K562 (cell line): ENCODE data around the gene FAM184B. TPM values are rescaled to one million over a fixed set of nuclear protein-coding genes. Genes with fewer than 3 reads are reported as not detected.
A peak's percentile ranks its signal among the peaks of the same experiment; 100 is the strongest.

Experiments
- AFF1 ChIP-seq, 2 experiments: fragments of 450-650 bp; IDR thresholded peaks; 2 replicates each; pipeline ENCODE4 v1.6.1; 2018; ENCODE audit warnings: mild to moderate bottlenecking in 2 of 2, low read depth in 1 of 2; ENCODE audit not compliant: partially characterized antibody in 2 of 2
- ATF2 ChIP-seq: sonication (generic); formaldehyde crosslinking; IDR thresholded peaks from 2 replicates; pipeline ENCODE4 v1.8.1; 2022; ENCODE audit warnings: missing genetic modification reagents
- BCOR ChIP-seq: fragments of 450-650 bp; IDR thresholded peaks from 2 replicates; pipeline ENCODE4 v1.6.1; 2016
- CREB3L1 ChIP-seq: fragments of 450-650 bp; IDR thresholded peaks from 2 replicates; pipeline ENCODE4 v1.6.1; 2014; ENCODE audit warnings: low read depth, mild to moderate bottlenecking, moderate library complexity, borderline replicate concordance
- DIDO1 ChIP-seq: fragments of 450-650 bp; IDR thresholded peaks from 2 replicates; pipeline ENCODE4 v1.6.1; 2016; ENCODE audit warnings: low read depth, missing biosample characterization, missing genetic modification characterization
- ERF ChIP-seq: fragments of 450-650 bp; formaldehyde crosslinking; IDR thresholded peaks from 2 replicates; pipeline ENCODE4 v1.4.0; 2020; ENCODE audit warnings: mild to moderate bottlenecking, mixed read lengths
- FOSL1 ChIP-seq: fragments of 200-800 bp; sonication (Bioruptor generic); conservative IDR thresholded peaks from 2 replicates; pipeline ENCODE4 v1.6.1; 2016; ENCODE audit warnings: missing genetic modification characterization, missing compliant biosample characterization
- HDGF ChIP-seq: fragments of 450-650 bp; IDR thresholded peaks from 2 replicates; pipeline ENCODE4 v1.6.1; 2016
- HINFP ChIP-seq: fragments of 450-650 bp; conservative IDR thresholded peaks from 2 replicates; pipeline ENCODE4 v1.6.1; 2016; ENCODE audit warnings: missing genetic modification characterization, low read depth, mild to moderate bottlenecking, control low read depth, missing compliant biosample characterization
- KLF1 ChIP-seq: fragments of 450-650 bp; IDR thresholded peaks from 2 replicates; pipeline ENCODE4 v1.6.1; 2016; ENCODE audit warnings: missing genetic modification characterization, missing compliant biosample characterization
- KLF10 ChIP-seq: fragments of 250-450 bp; sonication (Bioruptor Pico); IDR thresholded peaks from 2 replicates; pipeline ENCODE4 v1.6.1; 2021; ENCODE audit warnings: matching md5 sums
- MCM3 ChIP-seq: fragments of 450-650 bp; IDR thresholded peaks from 2 replicates; pipeline ENCODE4 v1.6.1; 2016
- MED1 ChIP-seq: sonication (generic); formaldehyde crosslinking; IDR thresholded peaks from 2 replicates; pipeline ENCODE4 v1.8.1; 2023; ENCODE audit warnings: missing genetic modification reagents, borderline replicate concordance
- NCOA4 ChIP-seq: fragments of 450-650 bp; IDR thresholded peaks from 2 replicates; pipeline ENCODE4 v1.6.1; 2018; ENCODE audit warnings: mild to moderate bottlenecking; ENCODE audit not compliant: partially characterized antibody
- NFIX ChIP-seq: fragments of 250-450 bp; sonication (Bioruptor Pico); IDR thresholded peaks from 2 replicates; pipeline ENCODE4 v1.4.0; 2020; ENCODE audit warnings: low read depth, mild to moderate bottlenecking, moderate library complexity
- PHF21A ChIP-seq: fragments of 450-650 bp; IDR thresholded peaks from 2 replicates; pipeline ENCODE4 v1.6.1; 2017; ENCODE audit warnings: low read depth, borderline replicate concordance
- PRMT5 ChIP-seq: sonication (generic); formaldehyde crosslinking; IDR thresholded peaks from 2 replicates; pipeline ENCODE4 v1.5.0; 2020; ENCODE audit warnings: missing genetic modification reagents
- PTRF ChIP-seq: fragments of 450-650 bp; IDR thresholded peaks from 2 replicates; pipeline ENCODE4 v1.6.1; 2016; ENCODE audit warnings: mild to moderate bottlenecking, missing genetic modification characterization, missing compliant biosample characterization
- SP1 ChIP-seq: sonication (generic); formaldehyde crosslinking; IDR thresholded peaks from 2 replicates; pipeline ENCODE4 v1.8.1; 2022; ENCODE audit warnings: mild to moderate bottlenecking, missing genetic modification reagents
- SRSF7 ChIP-seq: fragments of 200-400 bp; formaldehyde crosslinking; optimal IDR thresholded peaks from 2 replicates; pipeline ENCODE3; 2017; ENCODE audit warnings: mild to moderate bottlenecking, low read depth, low read length
- SRSF9 ChIP-seq: fragments of 200-400 bp; formaldehyde crosslinking; IDR thresholded peaks from 2 replicates; pipeline ENCODE4 v1.6.1; 2017; ENCODE audit warnings: low read depth, low read length, borderline replicate concordance
- TAF7 ChIP-seq: fragments of 450-650 bp; IDR thresholded peaks from 2 replicates; pipeline ENCODE4 v1.6.1; 2016; ENCODE audit warnings: missing genetic modification characterization, missing compliant biosample characterization
- XRCC3 ChIP-seq: fragments of 450-650 bp; IDR thresholded peaks from 2 replicates; pipeline ENCODE4 v1.6.1; 2017; ENCODE audit warnings: mild to moderate bottlenecking, moderate library complexity
- ZEB2 ChIP-seq: fragments of 450-650 bp; IDR thresholded peaks from 2 replicates; pipeline ENCODE4 v1.6.1; 2016
- ZKSCAN3 ChIP-seq: fragments of 250-450 bp; sonication (Bioruptor Pico); IDR thresholded peaks from 2 replicates; pipeline ENCODE4 v1.4.0; 2020
- polyA plus RNA-seq, 8 experiments: library from polyadenylated mRNA; depleted of rRNA in 4 of 8; stranded (reverse) in 5 of 8; unstranded in 3 of 8; fragments of >200 nt; fragmentation: Nextera tagmentation in 2 of 8; fragmentation: Illumina TruSeq in 1 of 8; extraction: Ambion mirVana in 2 of 8; extraction: Trizol in 1 of 8; gene quantifications; 2 replicates each; pipeline versions ENCODE4 v1.2.1 to v1.2.3, GENCODE V29; 2011 to 2014; ENCODE audit warnings: inconsistent platforms in 1 of 8, missing spikeins in 1 of 8
- total RNA-seq, 7 experiments: library from RNA; depleted of rRNA in 6 of 7; stranded (reverse); fragments of >200 nt in 6 of 7; fragmentation: Illumina TruSeq in 2 of 7; extraction: Trizol in 2 of 7; gene quantifications; 2 replicates each; pipeline versions ENCODE4 v1.2.1 to v1.2.3, GENCODE V29; 2011 to 2021; ENCODE audit warnings: low replicate concordance in 1 of 7

Gene FAM184B
- total and polyA plus RNA-seq, 9 of the 15 experiments (the other 6 are each of a cell fraction or from before 2014, with no cell fraction given): not detected

GRCh38 chr4:17670423-17670822 lies 111.0 kb downstream of the FAM184B start (continued):
- TF ChIP-seq PTRF (tag) (no peak), ZEB2 (no peak), AFF1 (IDR thresholded peaks at IDR 0.05; ENCODE audit: low read depth in 1 of 2, partially characterized antibody in 2 of 2) (no peak), XRCC3 (no peak), CREB3L1 (no peak), ERF (CRISPR knock-in tag) (no peak), SP1 (no peak), BCOR (no peak), SRSF9 (no peak), PRMT5 (no peak), HDGF (no peak), ATF2 (CRISPR knock-in tag) (no peak), TAF7 (tag) (no peak), HINFP (tag) (no peak), SRSF7 (no peak), KLF1 (tag) (no peak), PHF21A (no peak), DIDO1 (tag) (no peak), MED1 (CRISPR knock-in tag) (no peak), FOSL1 (peak; percentile 25; the same call in 1 of the 2 replicates), ZKSCAN3 (CRISPR knock-in tag) (no peak), KLF10 (no peak), MCM3 (no peak), NFIX (CRISPR knock-in tag) (no peak), NCOA4 (no peak)
